OCI-LY7 (cell line): Measurements from ENCODE around the gene HERPUD2. TPM values are rescaled to one million over a fixed set of nuclear protein-coding genes. Genes with fewer than 3 reads are reported as not detected.

Source experiments
- Bru-seq: library from RNA; stranded (reverse); fragments of 400-500 nt; gene quantifications from one replicate; lab custom pipeline; 2021; lab: Mats Ljungman, UMichigan
- BruChase-seq, 2 experiments: library from RNA; stranded (reverse); fragments of 400-500 nt; gene quantifications; one replicate each; lab custom pipeline; 2021; lab: Mats Ljungman, UMichigan
- BruUV-seq: library from RNA; stranded (reverse); fragments of 400-500 nt; replicated peaks from 2 replicates; lab custom pipeline; 2021; lab: Mats Ljungman, UMichigan
- CTCF ChIA-PET: fragments of 300-600 bp; sonication (Branson Sonifier 250); formaldehyde crosslinking; loops from one replicate; lab custom pipeline; 2022; ENCODE audit warnings: antibody characterized with exemption; ENCODE audit not compliant: unreplicated experiment; lab: Charles Lee
- POLR2A ChIA-PET: fragments of 300-600 bp; sonication (Branson Sonifier 250); formaldehyde crosslinking; loops from one replicate; lab custom pipeline; 2022; ENCODE audit warnings: antibody characterized with exemption; lab: Charles Lee
- DNase-seq: peaks from one replicate; pipeline ENCODE4 v3.0.0-alpha.2; 2015; ENCODE audit warnings: low spot score
- H2AFZ ChIP-seq: fragments of 200-600 bp; sonication (generic), shearing (Covaris generic); 2 replicates; pipeline ENCODE4 v1.6.1; 2014; ENCODE audit warnings: mild to moderate bottlenecking, antibody characterized with exemption, low read length, moderate library complexity
- H3K27ac ChIP-seq: fragments of 200-600 bp; sonication (generic); 2 replicates; pipeline ENCODE4 v1.5.1; 2014; ENCODE audit warnings: mixed run types, low read depth, mild to moderate bottlenecking, moderate library complexity, low read length, inconsistent platforms; ENCODE audit not compliant: poor library complexity, severe bottlenecking
- H3K36me3 ChIP-seq: fragments of 200-600 bp; sonication (generic); 2 replicates; pipeline ENCODE4 v1.6.1; 2014; ENCODE audit warnings: mild to moderate bottlenecking, antibody characterized with exemption, low read length, moderate library complexity, mixed read lengths; ENCODE audit not compliant: insufficient read depth
- H3K4me1 ChIP-seq: fragments of 200-600 bp; sonication (generic); 2 replicates; pipeline ENCODE4 v1.5.1; 2014; ENCODE audit warnings: mild to moderate bottlenecking, low read length; ENCODE audit not compliant: insufficient read depth, poor library complexity, severe bottlenecking
- H3K4me2 ChIP-seq: fragments of 200-600 bp; sonication (generic); 2 replicates; pipeline ENCODE4 v1.6.1; 2014; ENCODE audit warnings: mild to moderate bottlenecking, low read length
- H3K4me3 ChIP-seq: fragments of 200-600 bp; sonication (generic); 2 replicates; pipeline ENCODE4 v1.5.1; 2014; ENCODE audit warnings: mild to moderate bottlenecking, low read depth, low read length; ENCODE audit not compliant: poor library complexity, severe bottlenecking
- H3K79me2 ChIP-seq: fragments of 200-600 bp; sonication (generic); 2 replicates; pipeline ENCODE4 v1.6.1; 2016; ENCODE audit warnings: low read depth, mild to moderate bottlenecking, low read length, moderate library complexity, mixed read lengths; ENCODE audit not compliant: insufficient read depth
- H3K9me2 ChIP-seq: fragments of 200-600 bp; sonication (generic); 2 replicates; pipeline ENCODE4 v1.6.1; 2016; ENCODE audit warnings: mild to moderate bottlenecking, low read length, mixed read lengths; ENCODE audit not compliant: insufficient read depth
- H3K9me3 ChIP-seq: fragments of 200-600 bp; sonication (generic); 2 replicates; pipeline ENCODE4 v1.6.1; 2014; ENCODE audit warnings: mild to moderate bottlenecking, mixed run types, low read length, mixed read lengths
- H4K20me1 ChIP-seq: fragments of 200-600 bp; sonication (generic); 2 replicates; pipeline ENCODE4 v1.6.1; 2014; ENCODE audit warnings: mild to moderate bottlenecking, antibody characterized with exemption, low read length, moderate library complexity, mixed read lengths; ENCODE audit not compliant: insufficient read depth
- CTCF ChIP-seq: fragments of 200-600 bp; sonication (generic); conservative IDR thresholded peaks from 2 replicates; pipeline ENCODE4 v1.5.1; 2014; ENCODE audit warnings: mild to moderate bottlenecking, antibody characterized with exemption, low read length, moderate library complexity, mixed read lengths
- EZH2phosphoT487 ChIP-seq: fragments of 200-600 bp; sonication (generic); IDR thresholded peaks from 2 replicates; pipeline ENCODE4 v1.6.1; 2018; ENCODE audit warnings: low read depth, borderline replicate concordance, mild to moderate bottlenecking, mixed run types, antibody characterized with exemption, low read length, moderate library complexity, mixed read lengths
- intact Hi-C: fragments of 100-400 bp; cut with micrococcal nuclease; formaldehyde crosslinking; loops from one replicate; pipeline ENCODE4 v1.10.0; 2022; ENCODE audit not compliant: unreplicated experiment
- long read RNA-seq: library from polyadenylated mRNA; stranded (forward); transcript quantifications from one replicate; pipeline ENCODE4 v2.0.0, GENCODE V29; 2022
- total RNA-seq, 2 experiments: library from RNA; depleted of rRNA in 1 of 2; stranded (reverse); fragments of >200 nt in 1 of 2; shearing (Covaris generic) in 1 of 2; gene quantifications; 2 replicates each; pipeline ENCODE4 v1.2.3, GENCODE V29; 2014 to 2022

Gene HERPUD2
- 11.9 and 18.8 TPM in 2 replicates for total RNA-seq (2014; rRNA removed; shearing (Covaris generic))
- total RNA-seq (2022), result 20.6 and 26.4 TPM in 2 replicates
- percentile 80 among the genes with signal in this experiment for Bru-seq, nascent RNA
- percentile 66 among the genes with signal in this experiment for BruChase-seq, experiment 1, labeled RNA remaining after a 6-hour chase
- BruChase-seq, experiment 2, labeled RNA remaining after a 2-hour chase, result percentile 69 among the genes with signal in this experiment
- long read RNA-seq, transcript HERPUD2-202 (8 exons, 3,057 nt), result major isoform, 6 of 14 reads
- long read RNA-seq, partial matches to known transcripts, result 2 of 14 reads
- long read RNA-seq, other reads (novel, unspliced or antisense), result 2 of 14 reads

DNA sequence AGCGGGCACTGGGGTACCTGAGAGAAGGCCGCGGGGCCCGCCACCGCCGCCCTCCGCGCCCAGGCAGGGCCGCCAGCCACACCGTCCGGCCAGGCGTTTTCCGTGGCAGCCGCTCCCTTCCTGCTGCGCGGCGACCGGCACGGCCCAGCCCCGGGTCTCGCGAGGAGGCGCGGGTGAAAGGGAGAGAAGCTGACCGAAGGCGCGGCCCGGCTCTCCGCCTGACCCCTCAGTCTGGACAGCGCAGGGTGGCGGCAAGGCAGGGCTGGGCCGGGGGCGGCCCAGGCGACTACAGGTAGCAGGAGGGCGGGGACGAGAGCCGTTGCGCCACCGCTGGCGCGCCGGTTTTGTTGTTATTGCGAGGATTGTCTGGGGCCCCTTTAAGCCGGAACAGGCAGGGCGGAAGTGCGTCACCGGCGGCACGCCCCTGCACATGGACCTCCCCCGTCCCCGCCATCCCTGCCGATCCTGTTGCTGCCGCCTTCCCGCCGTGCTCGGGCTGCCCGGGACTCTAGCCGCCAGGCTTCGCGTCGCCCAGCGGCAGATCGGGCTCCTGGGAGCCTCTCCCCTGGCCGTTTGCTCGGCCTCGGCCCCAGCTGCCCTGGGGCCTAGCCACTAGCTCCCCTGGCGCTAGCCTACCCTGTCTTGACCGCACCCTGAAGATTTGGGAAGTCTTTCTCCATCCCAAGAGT is at the start of gene HERPUD2:
HERPUD2 (minus strand) TSS at position 352 of the 689 bp plus-strand sequence. CDS start 805 bp downstream, outside the sequence.
- H3K9me3 ChIP-seq, result no peaks in the 10 kb centered on the region
- H4K20me1 ChIP-seq, result 0 out of 2 replicates have a peak, but pooled peaks cover 10% of the 10 kb centered on the region
- H3K9me2 ChIP-seq, result no peaks in the 10 kb centered on the region
- H3K36me3 ChIP-seq, result no peaks in the 10 kb centered on the region
- BruUV-seq, result no TSS peak
- ChIA-PET CTCF (interaction anchor here (0.6 to 1.4 kb wide), 4 partner anchors 29 to 492 kb away, joined by 3 to 4 read pairs (median 3); partner anchors contain the start of gene SEPTIN7), POLR2A (interaction anchor here (1.0 to 11.6 kb wide), 12 partner anchors 10 to 149 kb away, joined by 3 to 98 read pairs (median 4); partner anchors contain the start of gene SEPTIN7)
- TF ChIP-seq CTCF (no peak), EZH2phosphoT487 (no peak)
- H3K4me3 ChIP-seq, result peak within 1 kb of the TSS; percentile 87
- peak; percentile 92 for DNase-seq
- H3K79me2 ChIP-seq, result peaks cover 54% of the 10 kb centered on the region
- H3K4me2 ChIP-seq, result peak within 1 kb of the TSS; percentile 98
- intact Hi-C loops, result loop anchor here (1.0 to 10.0 kb wide), 3 partner anchors 35 to 700 kb away; no protein-coding TSS in a partner anchor
- peak within 1 kb of the TSS; percentile 53 for H2AFZ ChIP-seq
- peak within 1 kb of the TSS; percentile 52 for H3K27ac ChIP-seq
- peaks cover 41% of the 10 kb centered on the region for H3K4me1 ChIP-seq

GRCh38 chr7:35738889-35739288 is 44.0 kb upstream of the HERPUD2 start:
- POLR2A ChIA-PET, result interaction anchor here (1.9 kb wide), 1 partner anchor 11 kb away, joined by 7 read pairs; no protein-coding TSS in a partner anchor
- H4K20me1 ChIP-seq, result no peaks in the 10 kb centered on the region
- peak overlapping the region; percentile 90 for H2AFZ ChIP-seq
- no peaks in the 10 kb centered on the region for H3K36me3 ChIP-seq
- intact Hi-C loops, result no loop called here
- peaks cover 25% of the 10 kb centered on the region for H3K4me1 ChIP-seq
- no peak for TF ChIP-seq EZH2phosphoT487
- H3K9me2 ChIP-seq, result no peaks in the 10 kb centered on the region
- DNase-seq, result no peak
- no peaks in the 10 kb centered on the region for H3K9me3 ChIP-seq
- CTCF ChIA-PET, result no interaction called here
- BruUV-seq, result no TSS peak
- H3K4me2 ChIP-seq, result peak overlapping the region; percentile 21; the same call in 1 of the 2 replicates
- no peaks in the 10 kb centered on the region for H3K79me2 ChIP-seq
- H3K27ac ChIP-seq, result no peak overlapping the region
- H3K4me3 ChIP-seq, result no peak overlapping the region

GRCh38 chr7:35736725-35737124 is 41.8 kb upstream of the HERPUD2 start:
- no peak overlapping the region for H3K27ac ChIP-seq
- intact Hi-C loops, result no loop called here
- H3K4me1 ChIP-seq, result peaks cover 47% of the 10 kb centered on the region
- POLR2A ChIA-PET, result interaction anchor here (0.9 to 2.6 kb wide), 5 partner anchors 9 to 64 kb away, joined by 3 to 16 read pairs (median 9); partner anchors contain the start of gene SEPTIN7
- H3K36me3 ChIP-seq, result no peaks in the 10 kb centered on the region
- BruUV-seq, result no TSS peak
- no peak overlapping the region for H3K4me3 ChIP-seq
- no peaks in the 10 kb centered on the region for H3K9me3 ChIP-seq
- no peak for DNase-seq
- TF ChIP-seq EZH2phosphoT487 (no peak), CTCF (no peak)
- no peaks in the 10 kb centered on the region for H3K79me2 ChIP-seq
- H4K20me1 ChIP-seq, result no peaks in the 10 kb centered on the region
- no peaks in the 10 kb centered on the region for H3K9me2 ChIP-seq
- H2AFZ ChIP-seq, result peak overlapping the region; percentile 60
- CTCF ChIA-PET, result no interaction called here
- no peak overlapping the region for H3K4me2 ChIP-seq
